Ascending aorta (tissue), 2 donors: Measurements from ENCODE around the gene GRB10. TPM values are rescaled to one million over a fixed set of nuclear protein-coding genes. Genes with fewer than 3 reads are reported as not detected.
"Not testable (repeated sequence)": the region's sequence is repeated elsewhere in the genome, so short reads cannot be mapped to it uniquely, and the experiment has no call there.

Experiments used
- DNase-seq, 2 donors: peaks; one replicate each; pipeline ENCODE4 v3.0.0-alpha.2; 2019; ENCODE audit warnings: low spot score in 2 of 2
- H3K27ac ChIP-seq, 2 donors: fragments of 200-600 bp; sonication (generic); one replicate each; pipeline ENCODE4 v1.5.1; 2016 to 2017; ENCODE audit warnings: mild to moderate bottlenecking in 1 of 2
- H3K27me3 ChIP-seq: fragments of 200-600 bp; sonication (generic); one replicate; pipeline ENCODE4 v1.5.1; 2017
- H3K36me3 ChIP-seq, 2 donors: fragments of 200-600 bp; sonication (generic); one replicate each; pipeline ENCODE4 v1.5.1; 2016
- H3K4me1 ChIP-seq, 2 donors: fragments of 200-600 bp; sonication (generic); one replicate each; pipeline ENCODE4 v1.5.1; 2016 to 2017; ENCODE audit warnings: mild to moderate bottlenecking in 1 of 2
- H3K4me3 ChIP-seq, 2 donors: fragments of 200-600 bp; sonication (generic); one replicate each; pipeline ENCODE4 v1.5.1; 2016 to 2017; ENCODE audit warnings: mild to moderate bottlenecking in 1 of 2
- H3K9me3 ChIP-seq, 2 donors: fragments of 200-600 bp; sonication (generic); one replicate each; pipeline ENCODE4 v1.5.1; 2016
- intact Hi-C: fragments of 100-400 bp; cut with DNase I; formaldehyde crosslinking; loops from one replicate; pipeline ENCODE4 v1.15.1; 2023
- total RNA-seq: library from RNA; depleted of rRNA; stranded (reverse); fragments of >200 nt; gene quantifications from one replicate; pipeline ENCODE4 v1.1.0, GENCODE V29; 2016
- TF ChIP-seq, protein P1 (sequence below), 3 experiments: fragments of 200-600 bp in 2 of 3; fragments of 450-650 bp in 1 of 3; sonication (generic) in 2 of 3; IDR thresholded peaks; one replicate each; pipeline ENCODE4 v1.5.1; 2016 to 2019; ENCODE audit warnings: antibody characterized with exemption in 3 of 3, mild to moderate bottlenecking in 1 of 3, moderate library complexity in 1 of 3

The GRB10 gene
- total RNA-seq, 1 donor from 2014 or later, result 53.4 TPM

DNA sequence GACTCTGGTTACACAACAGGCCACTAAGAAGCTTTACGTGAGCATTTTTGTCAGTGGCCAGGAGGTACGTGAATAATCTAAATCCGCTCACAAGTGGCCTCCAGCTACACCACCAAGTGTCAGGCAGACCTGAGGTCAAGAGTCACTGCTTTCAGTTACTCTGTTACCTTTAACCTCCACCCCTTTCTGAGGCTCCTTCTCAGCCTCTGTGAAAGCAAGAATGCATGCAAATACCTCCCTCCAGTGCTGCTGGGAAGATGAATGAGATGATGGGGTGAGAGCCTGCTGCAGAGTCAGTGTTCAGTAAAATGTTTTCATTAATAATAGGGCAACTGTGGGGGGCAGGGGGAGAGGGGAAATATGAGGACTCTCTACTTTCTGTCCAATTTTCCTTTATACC is 228.7 kb downstream of the GRB10 start:
- H3K27ac ChIP-seq, result no peak overlapping the region
- no peaks in the 10 kb centered on the region for H3K9me3 ChIP-seq
- no peaks in the 10 kb centered on the region for H3K4me1 ChIP-seq
- intact Hi-C loops, result no loop called here
- no peaks in the 10 kb centered on the region for H3K27me3 ChIP-seq
- DNase-seq, result no peak
- H3K36me3 ChIP-seq, result no peaks in the 10 kb centered on the region
- H3K4me3 ChIP-seq, result no peak overlapping the region
- TF ChIP-seq, protein P1, sequence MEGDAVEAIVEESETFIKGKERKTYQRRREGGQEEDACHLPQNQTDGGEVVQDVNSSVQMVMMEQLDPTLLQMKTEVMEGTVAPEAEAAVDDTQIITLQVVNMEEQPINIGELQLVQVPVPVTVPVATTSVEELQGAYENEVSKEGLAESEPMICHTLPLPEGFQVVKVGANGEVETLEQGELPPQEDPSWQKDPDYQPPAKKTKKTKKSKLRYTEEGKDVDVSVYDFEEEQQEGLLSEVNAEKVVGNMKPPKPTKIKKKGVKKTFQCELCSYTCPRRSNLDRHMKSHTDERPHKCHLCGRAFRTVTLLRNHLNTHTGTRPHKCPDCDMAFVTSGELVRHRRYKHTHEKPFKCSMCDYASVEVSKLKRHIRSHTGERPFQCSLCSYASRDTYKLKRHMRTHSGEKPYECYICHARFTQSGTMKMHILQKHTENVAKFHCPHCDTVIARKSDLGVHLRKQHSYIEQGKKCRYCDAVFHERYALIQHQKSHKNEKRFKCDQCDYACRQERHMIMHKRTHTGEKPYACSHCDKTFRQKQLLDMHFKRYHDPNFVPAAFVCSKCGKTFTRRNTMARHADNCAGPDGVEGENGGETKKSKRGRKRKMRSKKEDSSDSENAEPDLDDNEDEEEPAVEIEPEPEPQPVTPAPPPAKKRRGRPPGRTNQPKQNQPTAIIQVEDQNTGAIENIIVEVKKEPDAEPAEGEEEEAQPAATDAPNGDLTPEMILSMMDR (IDR thresholded peaks at IDR 0.05), result no peak

DNA sequence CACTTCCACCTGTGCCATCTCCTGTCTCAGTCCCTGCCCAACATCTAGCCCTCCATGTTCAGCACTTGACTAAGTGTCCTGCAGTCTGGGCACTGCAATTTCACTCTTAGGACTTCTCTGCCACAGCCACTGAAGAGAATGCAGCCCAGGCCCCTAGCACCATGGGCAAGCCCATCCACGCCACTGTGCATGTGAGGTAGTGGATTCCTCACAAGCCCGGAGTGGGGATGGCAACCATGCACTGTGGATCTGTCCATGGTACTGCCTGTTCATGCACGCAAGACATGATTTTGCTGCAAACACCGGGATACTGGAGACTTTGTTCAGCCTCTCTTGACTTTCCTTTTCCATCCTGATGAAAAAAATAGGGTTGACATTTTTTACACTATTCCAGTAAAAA is 229.8 kb downstream of the GRB10 start:
- intact Hi-C loops, result no loop called here
- Histone ChIP-seq H3K9me3 (no peaks in the 10 kb centered on the region), H3K4me1 (no peaks in the 10 kb centered on the region), H3K36me3 (no peaks in the 10 kb centered on the region), H3K4me3 (no peak overlapping the region), H3K27me3 (no peaks in the 10 kb centered on the region), H3K27ac (no peak overlapping the region)
- TF ChIP-seq, protein P1 (IDR thresholded peaks at IDR 0.05), result no peak
- no peak for DNase-seq

DNA sequence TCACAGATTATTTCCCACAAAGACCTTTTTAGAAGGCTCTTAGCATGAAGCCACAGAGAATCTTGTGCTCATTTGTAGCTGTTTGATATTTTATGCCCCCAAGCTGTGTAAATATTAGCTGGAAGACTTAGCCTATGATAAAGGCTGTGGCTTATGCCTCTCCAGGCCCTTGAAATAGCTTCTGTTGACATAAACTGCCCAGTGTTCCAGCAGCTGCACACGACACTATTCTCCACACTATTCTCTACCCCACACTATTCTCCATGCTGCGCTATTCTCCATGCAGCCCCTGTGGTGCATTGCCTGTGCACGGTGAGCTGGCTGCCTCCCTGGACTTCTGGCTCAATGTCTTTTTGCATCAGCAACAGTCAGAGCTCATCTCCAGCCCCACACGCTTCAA is 230.6 kb downstream of the GRB10 start:
- H3K36me3 ChIP-seq, result no peaks in the 10 kb centered on the region
- H3K27ac ChIP-seq, result no peak overlapping the region
- no peaks in the 10 kb centered on the region for H3K9me3 ChIP-seq
- H3K4me1 ChIP-seq, result no peaks in the 10 kb centered on the region
- H3K4me3 ChIP-seq, result no peak overlapping the region
- H3K27me3 ChIP-seq, result no peaks in the 10 kb centered on the region
- TF ChIP-seq, protein P1 (IDR thresholded peaks at IDR 0.05), result no peak
- intact Hi-C loops, result no loop called here
- DNase-seq, result no peak

DNA sequence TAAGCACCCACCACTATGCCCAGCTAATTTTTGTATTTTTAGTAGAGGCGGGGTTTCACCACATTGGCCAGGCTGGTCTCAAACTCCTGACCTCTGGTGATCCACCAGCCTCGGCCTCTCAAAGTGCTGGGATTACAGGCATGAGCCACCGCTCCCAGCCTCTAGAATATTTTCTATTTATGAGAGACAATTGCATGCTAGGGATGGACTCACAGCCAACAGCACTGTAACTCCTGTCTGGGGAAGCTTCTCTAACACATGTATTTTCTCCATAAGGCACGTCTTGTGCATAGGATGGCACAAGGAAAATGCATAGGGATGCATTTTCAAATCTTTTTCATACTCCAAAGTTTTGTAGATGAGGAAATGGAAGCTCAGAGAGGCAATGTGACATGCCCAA is 237.1 kb downstream of the GRB10 start:
- H3K27ac ChIP-seq, H3K36me3 ChIP-seq, H3K4me3 ChIP-seq, DNase-seq, H3K4me1 ChIP-seq, H3K27me3 ChIP-seq, intact Hi-C loops, H3K9me3 ChIP-seq: not testable (repeated sequence)

DNA sequence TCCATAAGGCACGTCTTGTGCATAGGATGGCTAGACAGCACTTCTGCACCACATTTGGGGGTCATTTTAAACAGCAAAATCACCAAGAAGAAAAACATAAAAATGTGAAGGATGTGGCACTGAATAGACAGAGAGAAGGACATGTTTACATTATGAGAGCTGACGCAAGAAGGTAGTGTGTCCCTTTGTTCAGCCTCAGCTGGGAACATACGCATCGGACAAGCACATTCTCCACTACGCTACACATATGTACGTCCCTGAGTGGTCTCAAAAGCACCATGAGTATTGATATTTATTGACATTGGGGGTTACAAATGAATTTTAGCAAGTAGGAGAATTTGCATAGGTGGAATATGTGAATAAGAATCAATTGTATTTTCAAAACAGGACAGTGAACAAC is 237.7 kb downstream of the GRB10 start:
- no peak overlapping the region for H3K27ac ChIP-seq
- intact Hi-C loops, result no loop called here
- H3K36me3 ChIP-seq, result no peaks in the 10 kb centered on the region
- H3K4me3 ChIP-seq, result no peak overlapping the region
- no peaks in the 10 kb centered on the region for H3K4me1 ChIP-seq
- TF ChIP-seq, protein P1 (IDR thresholded peaks at IDR 0.05), result no peak
- DNase-seq, result no peak
- H3K9me3 ChIP-seq, result no peaks in the 10 kb centered on the region
- H3K27me3 ChIP-seq, result no peaks in the 10 kb centered on the region

DNA sequence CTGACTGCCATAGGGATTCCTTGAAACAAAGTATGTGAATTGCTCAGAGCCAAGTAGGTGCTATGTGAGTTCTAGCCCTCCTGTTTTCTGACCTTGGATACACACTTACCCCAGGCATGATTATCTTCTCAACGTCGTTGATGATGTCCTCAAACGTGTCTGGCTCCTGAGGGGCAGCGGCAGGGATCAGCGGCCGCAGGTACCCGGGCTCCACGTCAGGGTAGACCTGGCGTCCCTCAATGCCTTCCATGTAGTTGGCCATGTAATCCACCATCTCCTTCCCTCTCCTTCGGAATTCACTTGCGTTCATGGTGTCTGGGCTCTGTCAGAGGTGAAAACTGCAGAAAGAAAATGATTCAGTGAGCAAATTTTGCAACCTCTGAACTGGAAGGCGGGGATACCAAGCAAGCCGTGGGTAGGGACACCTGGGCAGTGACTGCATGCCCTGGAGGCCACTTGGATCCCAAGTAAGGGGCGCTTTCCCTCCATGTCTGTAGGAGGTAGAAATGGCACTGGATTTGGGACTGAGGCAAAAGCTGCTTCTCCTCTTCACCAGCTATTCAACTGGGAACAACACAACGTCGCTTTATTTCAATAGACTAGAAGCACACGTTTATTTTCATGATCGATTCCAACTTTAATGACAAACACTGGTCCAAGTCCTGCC is 238.8 kb downstream of the GRB10 start:
- no peak for DNase-seq
- intact Hi-C loops, result no loop called here
- Histone ChIP-seq H3K27me3 (no peaks in the 10 kb centered on the region), H3K36me3 (no peaks in the 10 kb centered on the region), H3K9me3 (no peaks in the 10 kb centered on the region), H3K4me3 (no peak overlapping the region), H3K4me1 (no peaks in the 10 kb centered on the region), H3K27ac (no peak overlapping the region)
- TF ChIP-seq, protein P1 (IDR thresholded peaks at IDR 0.05), result no peak
